PC-3 (cell line): ENCODE data around the gene HDAC4.

ENCODE experiments used
- CTCF ChIP-seq: fragments of 300-600 bp; sonication (generic); conservative IDR thresholded peaks from 2 replicates; pipeline ENCODE4 v1.5.1; 2017; ENCODE audit warnings: antibody characterized with exemption, low read depth, mild to moderate bottlenecking, low read length
- EZH2 ChIP-seq: fragments of 300-600 bp; sonication (generic); IDR thresholded peaks from one replicate; pipeline ENCODE4 v1.6.1; 2017; ENCODE audit warnings: antibody characterized with exemption, mild to moderate bottlenecking, low read length; ENCODE audit not compliant: unreplicated experiment
- EZH2phosphoT487 ChIP-seq: fragments of 300-600 bp; sonication (generic); IDR thresholded peaks from 2 replicates; pipeline ENCODE4 v1.6.1; 2018; ENCODE audit warnings: mild to moderate bottlenecking, antibody characterized with exemption, low read length, borderline replicate concordance

GRCh38 chr2:239067196-239067865, 333.5 kb downstream of the HDAC4 start:
- no peak for TF ChIP-seq EZH2phosphoT487
- TF ChIP-seq CTCF: no peak
- TF ChIP-seq EZH2: no peak
